Esophagus squamous epithelium (tissue), 5 donors: ENCODE data around the gene CFAP206. TPM values are rescaled to one million over a fixed set of nuclear protein-coding genes. Genes with fewer than 3 reads are reported as not detected.

ENCODE experiments used
- DNase-seq: peaks from one replicate; lab custom pipeline; 2025; lab: John Stamatoyannopoulos, UW
- H3K27ac ChIP-seq, 4 donors: fragments of 200-600 bp; sonication (generic); one replicate each; pipeline ENCODE4 v1.5.1; 2016 to 2019; ENCODE audit warnings: mild to moderate bottlenecking in 1 of 4
- H3K27me3 ChIP-seq, 4 donors: fragments of 200-600 bp; sonication (generic); 1 replicate in 3 of 4; 2 replicates in 1 of 4; pipeline versions ENCODE4 v1.5.1 to v1.6.0; 2017 to 2021; ENCODE audit warnings: antibody characterized with exemption in 1 of 4
- H3K36me3 ChIP-seq, 3 donors: fragments of 200-600 bp; sonication (generic); one replicate each; pipeline ENCODE4 v1.5.1; 2016 to 2019
- H3K4me1 ChIP-seq, 3 donors: fragments of 200-600 bp; sonication (generic); one replicate each; pipeline ENCODE4 v1.5.1; 2017 to 2019
- H3K4me3 ChIP-seq, 4 donors: fragments of 200-600 bp; sonication (generic); 1 replicate in 3 of 4; 2 replicates in 1 of 4; pipeline ENCODE4 v1.5.1; 2016 to 2019; ENCODE audit warnings: mild to moderate bottlenecking in 2 of 4, moderate library complexity in 1 of 4
- H3K9me3 ChIP-seq, 3 donors: fragments of 200-600 bp; sonication (generic); one replicate each; pipeline ENCODE4 v1.5.1; 2016 to 2019
- CTCF ChIP-seq, 6 experiments: fragments of 450-650 bp in 4 of 6; fragments of 200-600 bp in 2 of 6; sonication (generic) in 2 of 6; IDR thresholded peaks; one replicate each; pipeline ENCODE4 v1.5.1; 2016 to 2019; ENCODE audit warnings: antibody characterized with exemption in 6 of 6, mild to moderate bottlenecking in 4 of 6, moderate library complexity in 4 of 6
- POLR2A ChIP-seq, 4 donors: fragments of 450-650 bp; IDR thresholded peaks; one replicate each; pipeline ENCODE4 v1.6.1; 2017; ENCODE audit warnings: antibody characterized with exemption in 4 of 4, mild to moderate bottlenecking in 4 of 4, moderate library complexity in 3 of 4
- WGBS, 2 donors: methylation state at CpG; one replicate each; pipeline ENCODE4 v1.1.5; 2018; 5-methylcytosine and 5-hydroxymethylcytosine counted together
- intact Hi-C: fragments of 100-400 bp; cut with DNase I; formaldehyde crosslinking; loops from one replicate; pipeline ENCODE4 v1.15.0; 2022
- small RNA-seq, 4 donors: library from RNA; depleted of rRNA; stranded (forward); fragments of <200 nt; gene quantifications; one replicate each; pipeline ENCODE3, GENCODE V24; 2016
- total RNA-seq, 4 donors: library from RNA; depleted of rRNA; stranded (reverse); fragments of >200 nt; gene quantifications; one replicate each; pipeline ENCODE4 v1.1.0, GENCODE V29; 2016
- donor health status: DM: yes; HTN: yes; CAD: no.

Gene CFAP206
- total RNA-seq, 4 donors from 2014 or later = 0.26 TPM; not detected in 3

- peaks cover 0 to 86% (median 0%) of the 10 kb centered on the region in 3 donors for H3K36me3 ChIP-seq
- no peak overlapping the region for H3K4me3 ChIP-seq
- no peaks in the 10 kb centered on the region for H3K4me1 ChIP-seq
- TF ChIP-seq POLR2A (IDR thresholded peaks at IDR 0.05) = no peak
- no peak for TF ChIP-seq CTCF (IDR thresholded peaks at IDR 0.05)
- H3K27me3 ChIP-seq = no peaks in the 10 kb centered on the region
- H3K9me3 ChIP-seq = no peaks in the 10 kb centered on the region
- WGBS, 2 donors = 68 to 71% methylated on average over 1 of the region's 1 CpG
- no peak overlapping the region for H3K27ac ChIP-seq
- intact Hi-C loops = no loop called here
- DNase-seq = no peak
Observed at GRCh38 chr6:87504441-87504840, 96.7 kb downstream of the CFAP206 start.

Small RNAs within 50 kb of the gene (small RNA-seq; reads per million reads assigned to genes)
- gene AL049697.2 = 0 reads per million in 4 donors
- 0 reads per million in 4 donors for gene RNU6-444P

Other genes with a start within 250 kb of the CFAP206 start
- 1 to 10 TPM; 2.3 to 6.3 (median 4.5) TPM for gene SMIM8, start 85.4 kb upstream of the CFAP206 start, total RNA-seq
- not detected for gene GJB7, start 78.7 kb upstream of the CFAP206 start, total RNA-seq
- 1 to 10 TPM in 2 of 4 donors, under 1 TPM in 2; 0.35 to 3.1 (median 1.2) TPM for gene C6orf163, start 63.2 kb upstream of the CFAP206 start, total RNA-seq
- 10 to 100 TPM in 2 of 4 donors, 1 to 10 TPM in 2; 8.3 to 12.8 (median 10.9) TPM for gene SLC35A1, start 65.0 kb downstream of the CFAP206 start, total RNA-seq
- 10 to 100 TPM in 3 of 4 donors, 1 to 10 TPM in 1; 9.6 to 24.1 (median 21.9) TPM for gene RARS2, start 182.0 kb downstream of the CFAP206 start, total RNA-seq
- 10 to 100 TPM in 3 of 4 donors, 1 to 10 TPM in 1; 8.6 to 15.4 (median 12.7) TPM for gene ORC3, start 182.2 kb downstream of the CFAP206 start, total RNA-seq